HG03097 (cell line): Measurements from ENCODE around the gene GABBR2.

Experiments
- ATAC-seq: cut with Tn5 transposase; IDR thresholded peaks from one replicate; pipeline ENCODE4 v1.9.1; 2021; ENCODE audit not compliant: unreplicated experiment, low FRiP score

GABBR2 gene

GRCh38 chr9:98457726-98458370, 250.9 kb downstream of the GABBR2 start:
- ATAC-seq: no peak

GRCh38 chr9:98456156-98456613, 252.6 kb downstream of the GABBR2 start:
- ATAC-seq: no peak

GRCh38 chr9:98455256-98456155, 253.2 kb downstream of the GABBR2 start:
- ATAC-seq: no peak

GRCh38 chr9:98453589-98454311, 255.0 kb downstream of the GABBR2 start:
- ATAC-seq: no peak

- no peak for ATAC-seq
Observed at GRCh38 chr9:98451576-98451975, 257.2 kb downstream of the GABBR2 start.

- ATAC-seq: no peak
Observed at GRCh38 chr9:98450496-98450895, 258.2 kb downstream of the GABBR2 start.

- no peak for ATAC-seq
Observed at GRCh38 chr9:98449871-98450270, 258.9 kb downstream of the GABBR2 start.

- no peak for ATAC-seq
Observed at GRCh38 chr9:98445576-98445975, 263.2 kb downstream of the GABBR2 start.

GRCh38 chr9:98444601-98445000, 264.1 kb downstream of the GABBR2 start:
- no peak for ATAC-seq

- no peak for ATAC-seq
Observed at GRCh38 chr9:98442541-98442940, 266.2 kb downstream of the GABBR2 start.

GRCh38 chr9:98442114-98442513, 266.6 kb downstream of the GABBR2 start:
- no peak for ATAC-seq

- no peak for ATAC-seq
Observed at GRCh38 chr9:98438666-98439065, 270.1 kb downstream of the GABBR2 start.

- ATAC-seq: no peak
Observed at GRCh38 chr9:98437458-98438034, 271.2 kb downstream of the GABBR2 start.

GRCh38 chr9:98432960-98433359, 275.8 kb downstream of the GABBR2 start:
- ATAC-seq: no peak

- no peak for ATAC-seq
Observed at GRCh38 chr9:98432134-98432533, 276.6 kb downstream of the GABBR2 start.

GRCh38 chr9:98430535-98431292, 278.0 kb downstream of the GABBR2 start:
- ATAC-seq: no peak

- no peak for ATAC-seq
Observed at GRCh38 chr9:98429613-98430012, 279.1 kb downstream of the GABBR2 start.

GRCh38 chr9:98428454-98428853, 280.3 kb downstream of the GABBR2 start:
- ATAC-seq: no peak

GRCh38 chr9:98427491-98427890, 281.2 kb downstream of the GABBR2 start:
- ATAC-seq: no peak

GRCh38 chr9:98425079-98425478, 283.7 kb downstream of the GABBR2 start:
- ATAC-seq: no peak
